K562 (cell line): ENCODE measurements around the gene BZW1. TPM values are rescaled to one million over a fixed set of nuclear protein-coding genes. Genes with fewer than 3 reads are reported as not detected.

Experiments used
- ATAC-seq: fragments of 200-7000 bp; cut with Tn5 transposase; 3 replicates; pipeline ENCODE4 v1.9.1; 2020; ENCODE audit warnings: moderate library complexity
- BruUV-seq: library from RNA; stranded (reverse); fragments of 400-500 nt; replicated peaks from 2 replicates; lab custom pipeline; 2021; lab: Mats Ljungman, UMichigan
- CTCF ChIA-PET: fragments of 300-600 bp; formaldehyde crosslinking; extraction: SDS; loops from one replicate; lab custom pipeline; 2021; ENCODE audit warnings: low intra/inter-chr PET ratio; lab: Yijun Ruan, JAX
- POLR2A ChIA-PET: fragments of 300-600, 350-650 bp; sonication (Branson Sonifier 250); formaldehyde crosslinking; extraction: SDS; loops from one replicate; lab custom pipeline; 2021; ENCODE audit warnings: antibody characterized with exemption, inconsistent platforms; lab: Yijun Ruan, JAX
- DNase-seq, 4 experiments: peaks; one replicate each; pipeline versions ENCODE4 v3.0.0 to v3.0.0-alpha.2; 2011 to 2018; ENCODE audit warnings: low spot score in 3 of 4, mixed read lengths in 3 of 4; ENCODE audit errors: extremely low read depth in 1 of 4
- FAIRE-seq: peaks from 2 replicates; lab custom pipeline; 2011; peaks lifted over from hg19 to GRCh38; lab: Jason Lieb, UNC
- H2AFZ ChIP-seq: 2 replicates; pipeline ENCODE4 v1.6.0; 2011; ENCODE audit warnings: low read depth, low read length, control low read depth, inconsistent platforms
- H3K27ac ChIP-seq: fragments of 200-600 bp; 3 replicates; pipeline ENCODE4 v1.8.0; 2011; ENCODE audit warnings: low read depth, mild to moderate bottlenecking, control low read depth, inconsistent platforms, low read length, moderate library complexity, mixed read lengths; ENCODE audit errors: extremely low read depth
- H3K27me3 ChIP-seq, 2 experiments: fragments of 300-600 bp in 1 of 2; 2 replicates in 1 of 2; 3 replicates in 1 of 2; pipeline versions ENCODE4 v1.6.0 to v1.8.0; 2011; ENCODE audit warnings: inconsistent platforms in 2 of 2, low read length in 2 of 2, mild to moderate bottlenecking in 1 of 2, mixed read lengths in 1 of 2, moderate library complexity in 1 of 2; ENCODE audit not compliant: control insufficient read depth in 2 of 2, insufficient read depth in 2 of 2
- H3K36me3 ChIP-seq: fragments of 300-600 bp; 3 replicates; pipeline ENCODE4 v1.8.0; 2011; ENCODE audit warnings: mild to moderate bottlenecking, low read length, inconsistent platforms; ENCODE audit not compliant: control insufficient read depth, insufficient read depth
- H3K4me1 ChIP-seq, 2 experiments: fragments of 200-600 bp in 1 of 2; replicated peaks in 1 of 2; 2 replicates in 1 of 2; 3 replicates in 1 of 2; pipeline versions ENCODE4 v1.5.1 to v1.8.0; 2011; ENCODE audit warnings: inconsistent platforms in 2 of 2, low read length in 2 of 2, mild to moderate bottlenecking in 1 of 2, mixed read lengths in 1 of 2, moderate library complexity in 1 of 2; ENCODE audit not compliant: control insufficient read depth in 2 of 2, insufficient read depth in 2 of 2
- H3K4me2 ChIP-seq: 2 replicates; pipeline ENCODE4 v1.6.1; 2011; ENCODE audit warnings: low read length, control low read depth, inconsistent platforms, mixed read lengths; ENCODE audit not compliant: insufficient read depth
- H3K4me3 ChIP-seq: fragments of 200-600 bp; sonication (generic), shearing (Covaris generic); 2 replicates; pipeline ENCODE4 v1.5.1; 2016; ENCODE audit warnings: control low read depth, inconsistent platforms
- H3K79me2 ChIP-seq: fragments of 200-600 bp; 3 replicates; pipeline ENCODE4 v1.8.0; 2011; ENCODE audit warnings: low read length, inconsistent platforms; ENCODE audit not compliant: control insufficient read depth, insufficient read depth
- H3K9ac ChIP-seq, 2 experiments: 2 replicates each; pipeline versions ENCODE4 v1.6.0 to v1.6.1; 2011; ENCODE audit warnings: low read depth in 2 of 2, low read length in 2 of 2, control low read depth in 1 of 2, inconsistent platforms in 1 of 2, mild to moderate bottlenecking in 1 of 2, mixed read lengths in 1 of 2; ENCODE audit not compliant: insufficient read depth in 1 of 2
- H3K9me1 ChIP-seq: one replicate; pipeline ENCODE4 v1.6.0; 2011; ENCODE audit warnings: inconsistent platforms, mild to moderate bottlenecking, low read length, moderate library complexity; ENCODE audit not compliant: control insufficient read depth, insufficient read depth
- H3K9me3 ChIP-seq: replicated peaks from 2 replicates; pipeline ENCODE4 v1.5.1; 2011; ENCODE audit warnings: low read depth, low read length, inconsistent platforms; ENCODE audit not compliant: control insufficient read depth, insufficient read depth
- H4K20me1 ChIP-seq: replicated peaks from 2 replicates; pipeline ENCODE4 v1.6.1; 2011; ENCODE audit warnings: low read length, inconsistent platforms, mixed read lengths; ENCODE audit not compliant: control insufficient read depth, insufficient read depth
- BRF1 ChIP-seq: IDR thresholded peaks from 3 replicates; pipeline ENCODE4 v1.6.1; 2011; ENCODE audit warnings: borderline replicate concordance, mild to moderate bottlenecking; ENCODE audit not compliant: insufficient read length; ENCODE audit errors: extremely low read depth
- HDAC2 ChIP-seq: fragments of 450-650 bp; IDR thresholded peaks from 2 replicates; pipeline ENCODE4 v1.6.1; 2016; ENCODE audit warnings: mild to moderate bottlenecking
- KLF6 ChIP-seq: fragments of 250-450 bp; sonication (Bioruptor Pico); IDR thresholded peaks from 2 replicates; pipeline ENCODE4 v1.4.0; 2020; ENCODE audit warnings: mild to moderate bottlenecking, moderate library complexity, borderline replicate concordance
- NCOA2 ChIP-seq, 2 experiments: fragments of 450-650 bp; IDR thresholded peaks; 2 replicates each; pipeline ENCODE4 v1.6.1; 2018; ENCODE audit warnings: mild to moderate bottlenecking in 2 of 2, moderate library complexity in 1 of 2; ENCODE audit not compliant: partially characterized antibody in 2 of 2
- STAT5A ChIP-seq: IDR thresholded peaks from 2 replicates; pipeline ENCODE4 v1.6.1; 2012; ENCODE audit warnings: low read length, inconsistent platforms, borderline replicate concordance
- XRCC3 ChIP-seq: fragments of 450-650 bp; IDR thresholded peaks from 2 replicates; pipeline ENCODE4 v1.6.1; 2017; ENCODE audit warnings: mild to moderate bottlenecking, moderate library complexity
- ZNF76 ChIP-seq: fragments of 250-450 bp; sonication (Bioruptor Pico); IDR thresholded peaks from 2 replicates; pipeline ENCODE4 v1.4.0; 2020; ENCODE audit warnings: mild to moderate bottlenecking, moderate library complexity, borderline replicate concordance
- WGBS: fragments of 100-300 bp; shearing (Covaris generic); methylation state at CpG from one replicate; pipeline ENCODE4 v1.1.6; 2016; ENCODE audit warnings: low coverage, mixed read lengths; ENCODE audit not compliant: insufficient coverage; ENCODE audit errors: missing lambda C conversion rate; 5-methylcytosine and 5-hydroxymethylcytosine counted together
- in situ Hi-C: fragments of 300-500 bp; cut with MboI; formaldehyde crosslinking; loops from 4 replicates; pipeline ENCODE4 v1.15.0; 2018; ENCODE audit warnings: inconsistent platforms, mixed read lengths
- intact Hi-C: fragments of 100-400 bp; cut with micrococcal nuclease; formaldehyde crosslinking; loops from 2 replicates; pipeline ENCODE4 v1.14.2; 2022
- polyA plus RNA-seq, 8 experiments: library from polyadenylated mRNA; depleted of rRNA in 4 of 8; stranded (reverse) in 5 of 8; unstranded in 3 of 8; fragments of >200 nt; fragmentation: Nextera tagmentation in 2 of 8; fragmentation: Illumina TruSeq in 1 of 8; extraction: Ambion mirVana in 2 of 8; extraction: Trizol in 1 of 8; gene quantifications; 2 replicates each; pipeline versions ENCODE4 v1.2.1 to v1.2.3, GENCODE V29; 2011 to 2014; ENCODE audit warnings: inconsistent platforms in 1 of 8, missing spikeins in 1 of 8
- total RNA-seq, 7 experiments: library from RNA; depleted of rRNA in 6 of 7; stranded (reverse); fragments of >200 nt in 6 of 7; fragmentation: Illumina TruSeq in 2 of 7; extraction: Trizol in 2 of 7; gene quantifications; 2 replicates each; pipeline versions ENCODE4 v1.2.1 to v1.2.3, GENCODE V29; 2011 to 2021; ENCODE audit warnings: low replicate concordance in 1 of 7
- TF ChIP-seq, protein P1 (sequence below), 2 experiments: fragments of 450-650 bp in 1 of 2; sonication (generic) in 1 of 2; formaldehyde crosslinking in 1 of 2; IDR thresholded peaks; 2 replicates each; pipeline versions ENCODE4 v1.7.1 to v1.9.0; 2016 to 2022; ENCODE audit warnings: inconsistent platforms in 1 of 2, mild to moderate bottlenecking in 1 of 2, missing genetic modification reagents in 1 of 2
- TF ChIP-seq, protein P2 (sequence below): sonication (generic); formaldehyde crosslinking; IDR thresholded peaks from 2 replicates; pipeline ENCODE4 v1.9.0; 2022; ENCODE audit warnings: mild to moderate bottlenecking, missing genetic modification reagents
- TF ChIP-seq, protein P3 (sequence below): fragments of 250-450 bp; sonication (Bioruptor Pico); IDR thresholded peaks from 2 replicates; pipeline ENCODE4 v1.4.0; 2020

BZW1 gene
- total and polyA plus RNA-seq, 9 of the 15 experiments (the other 6 are each of a cell fraction or from before 2014, with no cell fraction given), result 110 to 244 (median 198) TPM

- H3K36me3 ChIP-seq, result no peaks in the 10 kb centered on the region
- no peak overlapping the region for H3K4me3 ChIP-seq
- in situ Hi-C loops (no loop called here), intact Hi-C loops (loop anchor here (5.0 kb wide), 1 partner anchor 46 kb away; the partner anchor contains the start of gene BZW1)
- no peak for DNase-seq
- no peak overlapping the region for H3K9ac ChIP-seq
- POLR2A ChIA-PET, result interaction anchor here (0.8 kb wide), 2 partner anchors 30 to 352 kb away, joined by 3 to 5 read pairs; no protein-coding TSS in a partner anchor
- no TSS peak for BruUV-seq
- no peak overlapping the region for H3K27ac ChIP-seq
- no peaks in the 10 kb centered on the region for H3K79me2 ChIP-seq
- WGBS, result 20% methylated on average over 6 of the region's 8 CpGs
- CTCF ChIA-PET, result no interaction called here
- H2AFZ ChIP-seq, result no peak overlapping the region
- peaks cover 0 to 2% of the 10 kb centered on the region in 2 experiments; a peak in 1 of 5 replicates for H3K4me1 ChIP-seq
- ATAC-seq, result no peak
- peaks cover 0 to 24% of the 10 kb centered on the region in 2 experiments; a peak in 4 of 5 replicates for H3K27me3 ChIP-seq
- H3K9me3 ChIP-seq, result no peaks in the 10 kb centered on the region
- H3K4me2 ChIP-seq, result no peak overlapping the region
- FAIRE-seq, result no peak
- no peaks in the 10 kb centered on the region for H4K20me1 ChIP-seq
- H3K9me1 ChIP-seq, result no peaks in the 10 kb centered on the region
- TF ChIP-seq XRCC3, result no peak
- TF ChIP-seq NCOA2 (IDR thresholded peaks at IDR 0.05; ENCODE audit: partially characterized antibody in 2 of 2), result no peak
- no peak for TF ChIP-seq STAT5A
- TF ChIP-seq, protein P1, sequence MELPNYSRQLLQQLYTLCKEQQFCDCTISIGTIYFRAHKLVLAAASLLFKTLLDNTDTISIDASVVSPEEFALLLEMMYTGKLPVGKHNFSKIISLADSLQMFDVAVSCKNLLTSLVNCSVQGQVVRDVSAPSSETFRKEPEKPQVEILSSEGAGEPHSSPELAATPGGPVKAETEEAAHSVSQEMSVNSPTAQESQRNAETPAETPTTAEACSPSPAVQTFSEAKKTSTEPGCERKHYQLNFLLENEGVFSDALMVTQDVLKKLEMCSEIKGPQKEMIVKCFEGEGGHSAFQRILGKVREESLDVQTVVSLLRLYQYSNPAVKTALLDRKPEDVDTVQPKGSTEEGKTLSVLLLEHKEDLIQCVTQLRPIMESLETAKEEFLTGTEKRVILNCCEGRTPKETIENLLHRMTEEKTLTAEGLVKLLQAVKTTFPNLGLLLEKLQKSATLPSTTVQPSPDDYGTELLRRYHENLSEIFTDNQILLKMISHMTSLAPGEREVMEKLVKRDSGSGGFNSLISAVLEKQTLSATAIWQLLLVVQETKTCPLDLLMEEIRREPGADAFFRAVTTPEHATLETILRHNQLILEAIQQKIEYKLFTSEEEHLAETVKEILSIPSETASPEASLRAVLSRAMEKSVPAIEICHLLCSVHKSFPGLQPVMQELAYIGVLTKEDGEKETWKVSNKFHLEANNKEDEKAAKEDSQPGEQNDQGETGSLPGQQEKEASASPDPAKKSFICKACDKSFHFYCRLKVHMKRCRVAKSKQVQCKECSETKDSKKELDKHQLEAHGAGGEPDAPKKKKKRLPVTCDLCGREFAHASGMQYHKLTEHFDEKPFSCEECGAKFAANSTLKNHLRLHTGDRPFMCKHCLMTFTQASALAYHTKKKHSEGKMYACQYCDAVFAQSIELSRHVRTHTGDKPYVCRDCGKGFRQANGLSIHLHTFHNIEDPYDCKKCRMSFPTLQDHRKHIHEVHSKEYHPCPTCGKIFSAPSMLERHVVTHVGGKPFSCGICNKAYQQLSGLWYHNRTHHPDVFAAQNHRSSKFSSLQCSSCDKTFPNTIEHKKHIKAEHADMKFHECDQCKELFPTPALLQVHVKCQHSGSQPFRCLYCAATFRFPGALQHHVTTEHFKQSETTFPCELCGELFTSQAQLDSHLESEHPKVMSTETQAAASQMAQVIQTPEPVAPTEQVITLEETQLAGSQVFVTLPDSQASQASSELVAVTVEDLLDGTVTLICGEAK (IDR thresholded peaks at IDR 0.05), result no peak
- TF ChIP-seq, protein P1 (CRISPR knock-in tag; IDR thresholded peaks at IDR 0.05), result no peak
- TF ChIP-seq BRF1, result no peak
- TF ChIP-seq, protein P2, sequence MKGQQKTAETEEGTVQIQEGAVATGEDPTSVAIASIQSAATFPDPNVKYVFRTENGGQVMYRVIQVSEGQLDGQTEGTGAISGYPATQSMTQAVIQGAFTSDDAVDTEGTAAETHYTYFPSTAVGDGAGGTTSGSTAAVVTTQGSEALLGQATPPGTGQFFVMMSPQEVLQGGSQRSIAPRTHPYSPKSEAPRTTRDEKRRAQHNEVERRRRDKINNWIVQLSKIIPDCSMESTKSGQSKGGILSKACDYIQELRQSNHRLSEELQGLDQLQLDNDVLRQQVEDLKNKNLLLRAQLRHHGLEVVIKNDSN, result no peak
- TF ChIP-seq, protein P3, sequence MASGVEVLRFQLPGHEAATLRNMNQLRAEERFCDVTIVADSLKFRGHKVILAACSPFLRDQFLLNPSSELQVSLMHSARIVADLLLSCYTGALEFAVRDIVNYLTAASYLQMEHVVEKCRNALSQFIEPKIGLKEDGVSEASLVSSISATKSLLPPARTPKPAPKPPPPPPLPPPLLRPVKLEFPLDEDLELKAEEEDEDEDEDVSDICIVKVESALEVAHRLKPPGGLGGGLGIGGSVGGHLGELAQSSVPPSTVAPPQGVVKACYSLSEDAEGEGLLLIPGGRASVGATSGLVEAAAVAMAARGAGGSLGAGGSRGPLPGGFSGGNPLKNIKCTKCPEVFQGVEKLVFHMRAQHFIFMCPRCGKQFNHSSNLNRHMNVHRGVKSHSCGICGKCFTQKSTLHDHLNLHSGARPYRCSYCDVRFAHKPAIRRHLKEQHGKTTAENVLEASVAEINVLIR (CRISPR knock-in tag), result no peak
- TF ChIP-seq HDAC2, result no peak
- TF ChIP-seq KLF6 (CRISPR knock-in tag), result no peak
- no peak for TF ChIP-seq ZNF76
Measured at GRCh38 chr2:200765995-200766660, 45.6 kb upstream of the BZW1 start.
